VCaP (cell line): ENCODE data around the gene PACSIN1.

Source experiments
- H3K27ac ChIP-seq: fragments of 450-650 bp; 2 replicates; pipeline ENCODE4 v1.5.1; 2017
- CTCF ChIP-seq: fragments of 450-650 bp; conservative IDR thresholded peaks from 2 replicates; pipeline ENCODE4 v1.5.1; 2017; ENCODE audit warnings: mild to moderate bottlenecking, moderate library complexity

PACSIN1 gene

GRCh38 chr6:34552620-34553019, 86.7 kb downstream of the PACSIN1 start:
- H3K27ac ChIP-seq, result peak overlapping the region; percentile 100
- TF ChIP-seq CTCF, result no peak

- no peak for TF ChIP-seq CTCF
- H3K27ac ChIP-seq, result peak overlapping the region; percentile 100
Measured at GRCh38 chr6:34553146-34553545, 87.3 kb downstream of the PACSIN1 start.

GRCh38 chr6:34553750-34554149, 87.9 kb downstream of the PACSIN1 start:
- no peak for TF ChIP-seq CTCF
- peak overlapping the region; percentile 100 for H3K27ac ChIP-seq

- peak overlapping the region; percentile 100 for H3K27ac ChIP-seq
- TF ChIP-seq CTCF, result no peak
Measured at GRCh38 chr6:34554291-34555006, 88.6 kb downstream of the PACSIN1 start.

- no peak for TF ChIP-seq CTCF
- peak overlapping the region; percentile 100 for H3K27ac ChIP-seq
Measured at GRCh38 chr6:34555007-34555322, 89.1 kb downstream of the PACSIN1 start.

- H3K27ac ChIP-seq, result peak overlapping the region; percentile 100
- TF ChIP-seq CTCF, result no peak
Measured at GRCh38 chr6:34555328-34555727, 89.5 kb downstream of the PACSIN1 start.

GRCh38 chr6:34556031-34556471, 90.2 kb downstream of the PACSIN1 start, which contains the start of gene SPDEF:
TSS of gene SPDEF (minus strand) at chr6:34556329. CDS start at chr6:34544455, 11,874 bp downstream.
- peak within 1 kb of the TSS; percentile 100 for H3K27ac ChIP-seq
- TF ChIP-seq CTCF, result peak; percentile 77
